GM19238 (cell line): ENCODE measurements around the gene CUX1.
"Not testable (repeated sequence)": the region's sequence is repeated elsewhere in the genome, so short reads cannot be mapped to it uniquely, and the experiment has no call there.

Experiments used
- DNase-seq: peaks from one replicate; pipeline ENCODE4 v3.0.0; 2011; ENCODE audit warnings: low spot score; ENCODE audit not compliant: insufficient read length

Gene CUX1

DNA sequence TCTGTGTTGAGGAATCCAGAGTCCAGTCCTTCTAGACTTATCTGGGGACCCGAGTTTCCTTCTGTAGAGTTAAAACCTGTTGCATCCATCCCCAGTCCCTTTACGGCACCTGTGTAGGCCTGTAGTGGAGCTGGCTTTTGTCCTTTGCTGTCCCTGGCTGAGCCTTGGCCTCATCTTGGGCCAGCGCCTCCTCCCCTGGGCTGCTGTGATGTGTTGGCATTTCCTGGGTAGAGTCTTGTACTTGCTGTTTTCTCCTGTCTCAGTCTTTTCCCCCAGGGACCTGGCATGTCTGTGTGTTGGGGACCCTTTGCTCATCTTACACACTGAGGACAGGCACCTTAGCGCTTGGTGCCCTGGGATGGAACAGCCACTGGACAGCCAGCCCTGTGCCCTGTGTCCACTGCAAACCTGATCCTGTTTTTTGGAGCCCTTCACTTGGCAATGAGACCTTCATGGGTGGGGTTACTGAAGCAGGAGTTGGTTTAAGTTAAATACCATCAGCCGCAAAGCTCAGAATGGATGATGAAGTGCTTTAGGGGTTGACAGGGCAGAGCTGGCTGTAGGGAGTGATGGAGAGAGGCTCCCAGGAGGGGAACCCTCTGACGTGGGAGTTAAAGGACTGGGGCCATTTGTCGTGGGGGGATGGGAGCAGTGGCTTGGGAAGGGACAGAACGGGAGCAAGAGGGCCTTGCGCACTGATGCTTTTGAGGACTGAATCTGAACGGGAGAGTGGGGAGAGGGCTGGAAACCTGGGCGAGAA, 50.9 kb downstream of the CUX1 start:
- DNase-seq: no peak

DNA sequence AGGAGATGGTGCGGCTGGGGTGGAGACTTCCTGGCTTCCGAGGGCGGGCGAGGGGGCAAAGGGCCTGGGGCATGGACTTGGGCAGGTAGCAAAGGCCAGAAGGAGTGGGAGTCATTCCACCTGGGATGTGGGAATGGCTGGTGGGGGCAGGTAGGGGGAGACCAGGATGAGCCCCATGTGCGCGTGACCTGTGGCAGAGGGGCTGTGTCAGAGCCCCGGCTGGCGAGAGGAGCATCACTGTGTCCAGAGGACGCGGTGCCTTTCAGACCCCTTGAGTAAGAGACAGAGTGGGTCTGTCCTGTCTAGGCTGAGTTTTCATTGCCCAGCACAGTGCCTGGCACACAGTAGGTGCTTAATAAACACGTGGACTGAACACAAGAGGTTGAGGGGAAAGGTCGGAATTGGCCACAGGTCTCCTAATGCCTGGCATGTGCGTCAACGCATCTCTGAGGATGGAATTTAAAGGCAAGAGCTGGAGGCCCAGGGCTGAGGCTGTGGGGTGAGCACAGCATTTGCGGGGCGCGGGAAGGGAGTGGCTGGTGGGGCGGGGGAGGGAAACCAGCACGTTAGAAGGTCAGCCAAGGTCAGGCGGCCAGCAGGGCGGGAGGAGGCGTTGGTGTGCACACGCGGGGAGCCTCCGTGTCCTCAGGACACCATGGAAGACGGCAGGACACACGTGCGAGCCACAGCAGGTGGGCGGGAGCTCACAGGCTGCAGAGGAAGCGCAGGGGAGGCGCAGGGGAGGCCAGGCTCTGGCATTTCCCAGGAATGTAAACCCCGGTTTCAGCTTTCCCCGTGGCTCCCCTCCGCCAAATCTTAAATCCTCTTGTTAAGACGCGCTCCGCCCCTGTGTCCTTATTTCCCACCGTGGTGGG, 51.8 kb downstream of the CUX1 start:
- DNase-seq: no peak

DNA sequence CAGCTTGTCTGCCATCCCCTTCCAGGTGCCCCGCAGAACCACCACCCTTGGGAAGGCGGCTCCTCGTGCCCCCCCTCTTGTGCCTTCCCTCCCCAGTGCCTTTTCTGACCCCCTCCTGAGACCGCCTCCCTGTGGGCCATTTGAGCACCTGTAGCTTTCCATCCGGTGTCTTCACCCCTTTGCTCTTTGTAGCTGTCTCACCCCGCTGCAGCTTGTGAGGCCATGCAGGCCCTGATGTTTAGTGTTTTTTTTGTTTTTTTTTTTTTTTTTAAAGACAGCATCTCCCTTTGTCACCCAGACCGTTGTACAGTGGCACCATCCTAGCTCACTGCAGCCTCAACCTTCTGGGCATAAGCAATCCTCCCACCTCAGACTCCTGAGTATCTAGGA, 52.5 kb downstream of the CUX1 start:
- no peak for DNase-seq

DNA sequence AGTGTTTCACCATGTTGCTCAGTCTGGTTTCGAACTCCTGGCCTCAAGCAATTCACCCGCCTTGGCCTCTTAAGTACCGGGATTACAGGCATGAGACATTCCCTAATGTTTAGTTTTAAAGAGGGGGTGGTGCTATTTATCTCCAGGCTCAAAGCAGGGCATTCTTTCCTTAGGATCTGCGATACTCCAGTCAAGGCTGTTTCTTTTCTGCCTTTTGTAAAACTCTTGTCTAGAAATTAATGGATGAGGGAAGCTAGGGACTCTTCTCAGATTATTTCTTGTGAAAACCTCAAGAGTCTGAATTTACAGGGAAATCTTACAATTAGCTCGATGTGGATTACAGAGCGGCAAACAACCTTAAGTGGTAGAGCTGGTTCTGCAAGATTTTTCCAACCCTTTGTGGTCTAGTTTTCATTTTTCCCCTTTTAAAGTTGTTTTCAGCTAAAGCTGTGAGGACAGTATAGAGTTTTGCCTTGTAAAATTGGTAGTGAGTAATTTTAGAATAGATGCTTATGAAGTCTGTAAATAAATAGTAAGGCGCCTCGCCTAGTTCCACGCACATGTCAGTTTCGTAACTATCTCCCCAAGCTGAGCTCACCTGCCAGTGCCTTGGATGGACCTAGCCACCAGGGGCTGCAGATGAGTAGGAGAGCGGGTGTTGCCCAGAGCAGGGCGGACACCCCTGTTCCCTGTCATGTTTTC, 53.1 kb downstream of the CUX1 start:
- no peak for DNase-seq

DNA sequence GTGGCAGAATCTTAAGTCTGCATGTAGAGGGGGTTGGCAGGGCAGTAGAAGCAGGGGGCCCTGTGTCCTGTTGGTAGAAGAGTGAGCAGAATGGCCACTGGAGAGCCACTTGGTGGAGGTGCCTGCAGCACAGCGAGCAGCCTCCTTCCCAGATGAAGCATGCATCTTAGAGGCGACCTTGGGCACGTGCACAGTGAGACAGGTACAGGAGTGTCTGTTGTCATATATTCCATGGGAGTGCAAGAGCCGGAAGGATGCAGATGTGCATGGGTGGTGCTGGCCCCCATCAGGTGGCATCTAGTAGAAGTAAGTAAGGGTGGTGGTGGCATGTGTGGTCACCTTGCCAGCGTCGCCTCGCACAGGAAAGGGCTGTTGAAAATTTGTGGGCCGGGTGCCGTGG, 53.9 kb downstream of the CUX1 start:
- DNase-seq: no peak

DNA sequence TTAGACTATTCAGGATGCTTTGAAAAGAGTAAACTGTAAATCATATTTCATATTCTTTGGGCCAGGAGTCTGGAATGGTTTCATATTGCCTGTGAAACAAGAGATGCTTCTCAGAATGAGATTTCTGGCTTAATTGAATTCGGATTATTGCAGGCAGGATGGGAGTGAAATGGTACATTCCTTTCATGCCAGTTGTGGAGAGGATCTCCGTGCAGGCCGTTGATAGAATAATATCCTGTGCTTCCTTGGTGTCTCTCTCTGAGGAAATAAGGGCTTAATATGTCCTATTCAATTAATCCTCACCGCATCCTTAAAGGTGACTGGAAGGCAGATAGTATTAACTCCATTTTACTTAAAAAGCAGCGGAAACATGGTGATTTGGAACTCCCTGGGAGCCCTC, 56.6 kb downstream of the CUX1 start:
- no peak for DNase-seq

DNA sequence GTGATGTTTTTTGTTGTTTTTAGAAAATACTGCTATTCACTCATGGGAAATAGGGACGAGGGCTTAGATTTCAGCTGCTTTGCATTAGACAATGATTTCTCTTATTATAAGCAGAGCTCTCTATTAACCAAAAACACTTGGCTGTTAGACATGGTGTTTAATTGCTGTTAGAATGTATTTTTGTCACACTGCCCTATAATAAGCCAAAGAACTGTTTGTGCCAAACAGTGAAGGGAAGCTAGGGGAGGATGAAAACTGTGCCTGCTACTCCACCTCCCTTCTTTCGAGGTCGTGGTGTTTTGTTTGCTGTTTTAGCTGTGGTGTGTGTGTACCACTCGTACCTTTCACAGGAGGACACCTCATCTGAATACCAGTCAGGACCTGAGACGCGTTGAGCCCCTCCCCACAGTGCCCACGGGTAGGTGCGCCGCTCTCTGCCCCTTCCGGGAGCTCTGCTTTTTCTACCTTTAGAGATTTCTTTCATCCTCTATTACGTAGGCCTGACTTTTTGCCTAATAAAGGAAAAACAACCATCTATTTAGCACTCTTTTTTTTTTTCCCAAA, 57.9 kb downstream of the CUX1 start:
- DNase-seq: no peak

DNA sequence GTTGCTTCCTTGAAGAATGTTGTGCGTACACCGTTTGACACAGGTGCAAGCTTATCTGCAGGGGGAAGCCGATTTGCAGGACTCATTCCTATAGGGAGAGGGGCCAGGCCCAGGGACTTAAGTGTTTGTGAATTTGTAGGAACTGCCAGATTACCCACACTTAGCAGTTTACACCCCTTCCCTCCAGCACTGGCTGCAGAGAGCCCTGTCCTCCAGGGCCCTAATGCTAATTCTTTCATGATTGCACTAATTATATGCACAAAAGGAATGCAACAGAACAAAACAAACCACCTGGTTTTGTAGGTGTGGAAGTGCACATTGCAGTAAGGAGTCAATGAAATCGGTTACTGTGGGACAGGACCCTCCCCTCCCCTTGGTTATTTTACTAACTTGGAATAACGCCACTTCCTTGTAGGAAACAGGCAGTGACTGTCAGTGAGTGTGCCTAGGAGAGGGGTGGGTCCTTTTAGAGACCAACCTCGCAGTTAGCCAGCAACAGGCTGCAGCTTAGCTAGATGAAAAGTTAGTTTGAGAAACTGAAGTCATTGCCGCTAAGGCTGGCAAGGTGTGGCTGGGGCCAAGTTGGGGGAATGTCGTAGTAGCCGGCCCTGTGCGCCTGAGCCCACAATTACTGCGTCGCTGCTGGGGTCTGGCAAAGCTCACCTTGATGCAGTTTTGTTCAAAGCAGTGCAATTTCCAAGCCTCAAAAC, 60.6 kb downstream of the CUX1 start:
- no peak for DNase-seq

DNA sequence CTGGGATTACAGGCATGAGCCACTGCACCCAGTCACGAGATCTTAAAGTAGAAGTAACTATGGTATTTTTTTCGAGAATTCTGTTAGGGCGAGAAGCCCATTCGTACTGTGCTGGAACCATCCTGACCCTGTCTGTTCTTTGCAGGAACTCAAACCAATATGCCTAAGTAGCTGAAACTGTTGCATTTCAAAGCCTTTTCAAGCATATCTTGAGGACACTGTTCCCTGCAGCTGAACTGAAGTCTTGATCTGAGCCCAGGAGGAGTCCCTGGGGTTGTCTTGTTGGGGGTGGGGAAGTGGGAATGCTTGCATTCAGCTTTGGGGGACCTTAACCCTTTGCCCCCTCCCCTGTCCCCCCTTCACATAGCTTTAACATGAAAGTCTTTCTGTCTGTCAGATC, 61.5 kb downstream of the CUX1 start:
- DNase-seq: no peak

DNA sequence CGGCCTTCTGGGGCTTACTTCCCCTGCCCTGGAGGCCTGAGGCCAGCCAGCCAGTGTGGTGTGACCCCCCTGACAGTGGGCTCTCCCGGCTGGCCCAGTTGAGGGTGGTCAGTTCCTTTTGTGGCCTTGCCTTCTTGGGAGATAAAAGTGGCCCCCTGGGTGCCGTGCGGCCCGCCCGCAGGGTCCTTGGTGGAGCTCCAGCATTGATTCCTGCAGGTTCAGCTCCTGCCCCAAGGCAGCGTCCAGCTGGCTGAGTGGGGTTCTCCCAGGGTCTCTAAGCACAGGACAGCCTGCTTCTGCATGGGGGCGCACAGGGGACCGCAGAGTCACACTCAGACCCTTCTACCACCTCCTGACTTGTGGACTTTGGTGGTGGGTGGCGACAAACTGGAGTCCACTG, 62.1 kb downstream of the CUX1 start:
- DNase-seq: no peak

DNA sequence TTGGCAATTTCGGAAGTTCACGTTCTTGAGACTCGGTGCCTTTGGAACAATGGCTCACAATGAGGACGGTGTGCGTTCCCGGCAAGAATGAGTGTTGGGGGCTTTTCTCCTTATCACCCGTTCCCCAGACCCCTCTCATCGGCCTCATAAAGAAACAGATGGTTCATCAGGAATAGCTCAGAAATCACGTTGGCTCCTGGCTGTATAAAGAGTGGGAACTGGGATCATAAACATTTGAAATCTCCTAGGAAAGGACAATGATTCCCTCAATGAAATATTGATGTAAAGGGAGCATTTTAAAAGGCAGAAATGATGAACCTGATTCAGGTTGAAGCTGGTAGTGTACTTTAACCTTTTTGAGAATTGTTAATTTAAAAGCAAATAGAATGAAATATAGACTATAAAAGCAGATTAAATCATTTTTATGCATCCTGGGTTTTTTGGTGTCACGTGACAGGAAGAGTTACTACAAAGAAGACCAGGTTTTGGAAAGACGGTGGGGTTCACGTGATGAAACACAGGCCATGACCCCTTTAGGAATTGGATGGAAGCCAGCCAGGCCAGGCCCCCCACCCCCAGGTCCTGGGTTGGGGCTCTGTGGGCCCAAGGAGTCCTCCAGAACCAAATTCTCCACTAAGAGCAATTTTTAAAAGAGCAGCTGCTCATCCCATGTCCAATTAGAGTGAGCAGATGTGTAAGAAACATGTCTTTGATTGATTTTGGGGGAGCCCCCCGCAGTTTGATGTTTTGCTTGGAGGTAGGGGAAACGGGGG, 63.0 kb downstream of the CUX1 start:
- DNase-seq: no peak

DNA sequence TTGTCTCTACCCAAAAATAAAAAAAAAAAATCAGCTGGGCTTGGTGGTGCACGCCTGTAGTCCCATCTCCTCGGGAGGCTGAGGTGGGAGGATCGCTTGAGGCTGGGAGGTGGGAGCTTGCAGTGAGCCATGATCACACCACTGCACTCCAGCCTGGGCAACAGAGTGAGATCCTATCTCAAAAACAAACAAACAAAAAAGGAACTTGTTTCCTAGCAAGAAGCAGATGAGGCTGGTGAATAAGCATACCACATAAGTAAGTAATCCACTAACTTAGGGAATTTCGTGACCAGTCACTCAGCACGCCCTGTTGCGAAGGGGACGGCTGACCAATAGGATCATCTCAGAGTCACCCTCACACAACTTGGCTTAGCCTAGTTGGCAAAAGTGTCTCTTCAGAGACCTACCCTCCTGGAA, 64.6 kb downstream of the CUX1 start:
- no peak for DNase-seq

DNA sequence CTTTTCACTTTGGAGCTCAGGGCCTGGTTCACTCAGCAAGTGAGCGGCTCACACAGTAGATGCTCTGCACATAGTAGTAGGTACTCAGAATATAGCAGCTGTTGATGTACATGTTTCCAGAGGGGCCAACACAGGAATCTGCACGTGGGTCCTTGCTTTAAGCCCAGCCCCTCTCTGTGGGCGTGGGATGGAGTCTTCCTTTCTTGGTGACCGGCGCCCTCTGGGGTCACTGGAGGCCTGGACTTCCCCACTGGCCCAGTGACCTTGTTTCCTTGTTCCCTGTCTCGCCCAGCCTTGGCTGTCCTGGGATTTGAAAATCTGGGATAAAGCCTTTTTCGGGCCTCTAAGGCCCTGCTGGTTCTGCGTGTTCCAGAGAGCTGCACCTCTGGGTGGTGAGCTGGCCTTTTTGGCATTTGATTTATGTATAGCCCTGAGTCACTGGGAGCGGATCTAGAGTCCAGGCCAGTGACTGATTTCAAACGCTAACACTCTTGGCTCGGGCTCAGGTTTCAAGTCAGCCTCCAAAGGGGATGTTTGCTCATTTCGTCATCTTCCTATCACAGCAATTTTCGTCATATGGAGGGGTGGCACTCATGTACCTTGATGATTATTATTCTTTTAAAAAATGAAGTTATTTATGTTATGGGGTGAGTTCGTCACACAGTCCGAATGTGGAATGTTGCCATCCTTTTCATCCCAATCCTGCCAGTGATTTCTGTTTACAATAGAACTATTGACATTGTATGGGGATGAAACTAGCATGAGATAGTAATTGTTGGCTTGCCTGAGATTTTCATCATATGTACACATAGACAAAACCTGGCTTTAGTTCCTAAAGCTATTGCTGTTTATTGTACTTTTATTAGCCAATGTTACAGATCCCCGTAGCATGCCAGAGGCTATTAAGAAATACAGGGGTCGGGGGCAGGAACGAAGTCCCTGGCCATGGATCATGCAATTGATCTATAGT, 65.5 kb downstream of the CUX1 start:
- no peak for DNase-seq

DNA sequence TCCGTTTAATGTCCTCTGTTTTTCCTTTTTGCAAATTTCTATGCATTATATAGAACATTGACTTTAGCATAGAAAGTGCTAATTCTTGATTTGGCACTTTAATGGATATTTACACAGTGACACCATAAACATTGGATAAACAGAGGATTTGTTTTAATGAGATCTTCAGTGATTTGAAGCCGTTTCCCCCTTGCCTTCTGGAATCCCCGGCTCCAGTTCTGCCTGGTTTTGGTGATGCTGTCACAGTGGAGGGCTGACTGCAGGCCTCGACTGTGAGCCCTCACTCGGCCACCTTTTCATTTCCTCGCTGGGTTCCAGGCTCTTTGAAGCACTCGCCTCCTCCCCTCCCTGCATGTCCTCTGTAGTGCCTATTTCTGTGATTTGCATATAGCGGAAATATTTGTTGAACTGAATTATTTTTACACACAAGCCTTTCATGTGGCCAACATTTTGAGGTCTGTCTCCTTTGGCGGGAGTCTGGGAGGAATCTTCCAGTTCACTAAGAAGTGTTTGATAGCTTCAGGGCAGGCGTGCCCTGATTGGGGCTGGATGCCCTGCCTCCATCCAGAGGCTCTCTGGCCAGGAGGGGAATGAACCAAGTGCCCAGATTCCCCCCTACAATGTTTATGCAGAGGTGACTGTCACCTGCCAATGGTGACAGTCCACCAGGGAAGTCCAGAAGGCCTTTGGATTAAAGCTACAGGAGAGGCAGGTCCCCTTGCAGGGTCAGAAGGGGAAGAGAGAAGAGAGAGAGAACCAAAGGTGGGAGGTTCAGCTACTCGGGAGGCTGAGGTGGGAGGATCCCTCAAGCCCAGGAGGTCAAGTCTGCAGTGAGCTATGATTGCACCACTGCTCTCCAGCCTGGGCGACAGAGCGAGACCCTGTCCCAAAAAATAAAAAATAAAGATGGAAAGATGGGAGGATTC, 67.5 kb downstream of the CUX1 start:
- DNase-seq: peak; percentile 66

DNA sequence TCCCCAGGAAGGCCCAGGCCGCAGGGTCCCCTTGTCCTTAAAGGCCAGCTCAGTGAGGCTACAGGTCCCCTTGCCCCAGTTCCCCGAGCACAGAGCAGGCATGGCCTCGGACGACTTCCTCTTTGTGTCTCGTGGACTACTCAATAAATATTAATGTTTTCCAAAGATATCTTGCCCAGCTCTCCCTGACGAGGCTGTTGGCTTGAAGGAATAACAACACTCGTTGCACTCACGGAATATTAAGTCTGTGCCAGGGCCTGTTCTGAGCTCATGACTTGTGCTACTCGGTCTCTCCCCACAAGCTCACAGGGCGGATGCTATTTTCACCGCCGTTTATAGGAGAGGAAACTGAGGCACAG, 68.2 kb downstream of the CUX1 start:
- no peak for DNase-seq

DNA sequence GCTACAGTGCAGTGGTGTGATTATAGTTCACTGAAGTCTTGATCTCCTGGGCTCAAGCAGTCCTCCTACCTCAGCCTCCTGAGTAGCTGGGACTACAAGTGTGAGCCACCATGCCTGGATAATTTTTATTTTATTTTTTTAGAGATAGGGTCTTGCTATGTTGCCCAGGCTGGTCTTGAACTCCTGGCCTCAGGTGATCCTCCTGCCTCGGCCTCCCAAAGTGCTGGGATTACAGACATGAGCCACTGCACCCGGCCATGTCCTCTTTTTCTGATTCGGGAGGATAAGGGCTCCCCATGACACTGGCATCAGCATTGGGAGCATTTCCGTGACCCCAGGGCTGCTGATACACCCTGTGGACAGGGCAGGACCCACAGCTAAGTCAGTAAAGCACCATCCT, 69.9 kb downstream of the CUX1 start:
- not testable (repeated sequence) for DNase-seq

DNA sequence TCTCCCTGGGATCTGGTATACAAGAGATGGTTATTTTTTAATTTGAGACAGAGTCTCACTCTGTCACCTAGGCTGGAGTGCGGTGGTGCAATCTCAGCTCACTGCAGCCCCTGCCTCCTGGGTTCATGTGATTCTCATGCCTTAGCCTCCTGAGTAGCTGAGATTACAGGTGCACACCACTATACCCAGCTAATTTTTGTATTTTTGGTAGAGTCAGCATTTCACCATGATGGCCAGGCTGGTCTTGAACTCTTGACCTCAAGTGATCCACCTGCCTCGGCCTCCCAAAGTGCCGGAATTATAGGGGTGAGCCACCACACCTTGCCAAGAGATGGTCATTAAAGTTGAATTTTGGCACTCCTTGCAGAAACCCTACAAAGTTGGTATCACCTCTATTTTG, 71.1 kb downstream of the CUX1 start:
- not testable (repeated sequence) for DNase-seq
